A673 (cell line): ENCODE measurements around the gene AGBL5. TPM values are rescaled to one million over a fixed set of nuclear protein-coding genes. Genes with fewer than 3 reads are reported as not detected.

Experiments
- BruUV-seq: library from RNA; stranded (reverse); fragments of 400-500 nt; replicated peaks from 2 replicates; lab custom pipeline; 2021; lab: Mats Ljungman, UMichigan
- CTCF ChIA-PET: fragments of 300-600 bp; sonication (Branson Sonifier 250); formaldehyde crosslinking; loops from one replicate; lab custom pipeline; 2022; ENCODE audit warnings: antibody characterized with exemption; lab: Charles Lee
- POLR2A ChIA-PET: fragments of 300-600 bp; sonication (Branson Sonifier 250); formaldehyde crosslinking; loops from one replicate; lab custom pipeline; 2022; ENCODE audit warnings: antibody characterized with exemption; ENCODE audit not compliant: low non-redundant PET; lab: Charles Lee
- DNase-seq: peaks from one replicate; pipeline ENCODE4 v3.0.0-alpha.2; 2015; ENCODE audit warnings: low spot score
- H3K27ac ChIP-seq: fragments of 200-600 bp; sonication (generic); 2 replicates; pipeline ENCODE4 v1.5.1; 2016; ENCODE audit warnings: mixed run types, low read depth, mild to moderate bottlenecking, mixed read lengths, antibody characterized with exemption, low read length; ENCODE audit not compliant: poor library complexity, severe bottlenecking
- H3K27me3 ChIP-seq: fragments of 200-600 bp; sonication (generic); replicated peaks from 2 replicates; pipeline ENCODE4 v1.6.1; 2017; ENCODE audit warnings: mixed run types, low read depth, mild to moderate bottlenecking, mixed read lengths, antibody characterized with exemption, low read length; ENCODE audit not compliant: insufficient read depth, poor library complexity
- H3K36me3 ChIP-seq: fragments of 200-600 bp; sonication (generic); 2 replicates; pipeline ENCODE4 v1.6.1; 2016; ENCODE audit warnings: mixed run types, mild to moderate bottlenecking, mixed read lengths, antibody characterized with exemption, low read length; ENCODE audit not compliant: insufficient read depth, poor library complexity, severe bottlenecking
- H3K4me1 ChIP-seq: fragments of 200-600 bp; sonication (generic); 2 replicates; pipeline ENCODE4 v1.6.1; 2017; ENCODE audit warnings: mixed run types, mild to moderate bottlenecking, mixed read lengths, antibody characterized with exemption, low read length; ENCODE audit not compliant: insufficient read depth, poor library complexity, severe bottlenecking
- H3K4me3 ChIP-seq: fragments of 200-600 bp; sonication (generic); 2 replicates; pipeline ENCODE4 v1.5.1; 2016; ENCODE audit warnings: low read depth, mixed run types, mild to moderate bottlenecking, mixed read lengths, low read length; ENCODE audit not compliant: poor library complexity, severe bottlenecking
- H3K9me3 ChIP-seq: fragments of 200-600 bp; sonication (generic); 2 replicates; pipeline ENCODE4 v1.6.1; 2016; ENCODE audit warnings: mixed run types, low read depth, mild to moderate bottlenecking, mixed read lengths, antibody characterized with exemption, low read length; ENCODE audit not compliant: poor library complexity, severe bottlenecking
- EZH2 ChIP-seq: fragments of 200-600 bp; sonication (generic); IDR thresholded peaks from 2 replicates; pipeline ENCODE4 v1.6.1; 2017; ENCODE audit warnings: borderline replicate concordance, low read depth, mild to moderate bottlenecking, mixed read lengths, antibody characterized with exemption, low read length; ENCODE audit not compliant: poor library complexity, severe bottlenecking
- intact Hi-C: fragments of 100-400 bp; cut with micrococcal nuclease; formaldehyde crosslinking; loops from one replicate; pipeline ENCODE4 v1.10.0; 2022; ENCODE audit not compliant: unreplicated experiment
- total RNA-seq: library from RNA; stranded (reverse); gene quantifications from 2 replicates; pipeline ENCODE4 v1.2.3, GENCODE V29; 2021
- TF ChIP-seq, protein P1 (sequence below): fragments of 300-800, 200-600 bp; sonication (generic); conservative IDR thresholded peaks from 2 replicates; pipeline ENCODE4 v1.5.1; 2017; ENCODE audit warnings: low read depth, mild to moderate bottlenecking, antibody characterized with exemption, low read length, moderate library complexity, mixed read lengths

Gene AGBL5
- total RNA-seq, 1 experiment from 2014 or later, result 64.1 TPM

- no peak overlapping the region for H3K27ac ChIP-seq
- no peaks in the 10 kb centered on the region for H3K9me3 ChIP-seq
- TF ChIP-seq EZH2, result no peak
- TF ChIP-seq, protein P1, sequence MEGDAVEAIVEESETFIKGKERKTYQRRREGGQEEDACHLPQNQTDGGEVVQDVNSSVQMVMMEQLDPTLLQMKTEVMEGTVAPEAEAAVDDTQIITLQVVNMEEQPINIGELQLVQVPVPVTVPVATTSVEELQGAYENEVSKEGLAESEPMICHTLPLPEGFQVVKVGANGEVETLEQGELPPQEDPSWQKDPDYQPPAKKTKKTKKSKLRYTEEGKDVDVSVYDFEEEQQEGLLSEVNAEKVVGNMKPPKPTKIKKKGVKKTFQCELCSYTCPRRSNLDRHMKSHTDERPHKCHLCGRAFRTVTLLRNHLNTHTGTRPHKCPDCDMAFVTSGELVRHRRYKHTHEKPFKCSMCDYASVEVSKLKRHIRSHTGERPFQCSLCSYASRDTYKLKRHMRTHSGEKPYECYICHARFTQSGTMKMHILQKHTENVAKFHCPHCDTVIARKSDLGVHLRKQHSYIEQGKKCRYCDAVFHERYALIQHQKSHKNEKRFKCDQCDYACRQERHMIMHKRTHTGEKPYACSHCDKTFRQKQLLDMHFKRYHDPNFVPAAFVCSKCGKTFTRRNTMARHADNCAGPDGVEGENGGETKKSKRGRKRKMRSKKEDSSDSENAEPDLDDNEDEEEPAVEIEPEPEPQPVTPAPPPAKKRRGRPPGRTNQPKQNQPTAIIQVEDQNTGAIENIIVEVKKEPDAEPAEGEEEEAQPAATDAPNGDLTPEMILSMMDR, result no peak
- H3K4me3 ChIP-seq, result no peak overlapping the region
- no TSS peak for BruUV-seq
- no peaks in the 10 kb centered on the region for H3K36me3 ChIP-seq
- ChIA-PET POLR2A (no interaction called here), CTCF (no interaction called here)
- no peak for DNase-seq
- intact Hi-C loops, result no loop called here
- no peaks in the 10 kb centered on the region for H3K27me3 ChIP-seq
- H3K4me1 ChIP-seq, result no peaks in the 10 kb centered on the region
These were observed 48.5 kb upstream of the AGBL5 start for GRCh38 chr2:27003007-27003406.

DNA sequence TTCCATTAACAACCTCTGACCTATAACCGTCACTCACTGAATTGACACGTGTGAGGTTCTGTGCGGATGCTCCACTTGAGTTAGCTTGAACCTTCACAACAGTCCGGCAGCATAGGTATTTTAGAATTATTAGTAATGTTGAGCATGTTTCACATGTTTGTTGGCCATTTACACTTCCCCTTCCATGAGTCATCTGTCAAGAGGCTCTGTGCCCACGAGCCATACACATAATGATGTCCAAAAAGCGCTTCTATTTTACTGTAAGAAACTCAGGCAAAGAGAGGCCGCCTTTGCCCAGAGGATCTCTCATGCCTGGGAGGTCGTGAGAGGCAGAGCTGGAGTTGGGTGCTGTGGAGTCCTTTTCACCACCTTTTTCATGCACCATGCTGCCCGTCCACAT, 47.6 kb upstream of the AGBL5 start:
- intact Hi-C loops, result no loop called here
- no TSS peak for BruUV-seq
- ChIA-PET POLR2A (no interaction called here), CTCF (no interaction called here)
- Histone ChIP-seq H3K27me3 (no peaks in the 10 kb centered on the region), H3K4me1 (no peaks in the 10 kb centered on the region), H3K4me3 (no peak overlapping the region), H3K27ac (no peak overlapping the region), H3K36me3 (no peaks in the 10 kb centered on the region), H3K9me3 (no peaks in the 10 kb centered on the region)
- TF ChIP-seq, protein P1, result no peak
- TF ChIP-seq EZH2, result no peak
- no peak for DNase-seq

DNA sequence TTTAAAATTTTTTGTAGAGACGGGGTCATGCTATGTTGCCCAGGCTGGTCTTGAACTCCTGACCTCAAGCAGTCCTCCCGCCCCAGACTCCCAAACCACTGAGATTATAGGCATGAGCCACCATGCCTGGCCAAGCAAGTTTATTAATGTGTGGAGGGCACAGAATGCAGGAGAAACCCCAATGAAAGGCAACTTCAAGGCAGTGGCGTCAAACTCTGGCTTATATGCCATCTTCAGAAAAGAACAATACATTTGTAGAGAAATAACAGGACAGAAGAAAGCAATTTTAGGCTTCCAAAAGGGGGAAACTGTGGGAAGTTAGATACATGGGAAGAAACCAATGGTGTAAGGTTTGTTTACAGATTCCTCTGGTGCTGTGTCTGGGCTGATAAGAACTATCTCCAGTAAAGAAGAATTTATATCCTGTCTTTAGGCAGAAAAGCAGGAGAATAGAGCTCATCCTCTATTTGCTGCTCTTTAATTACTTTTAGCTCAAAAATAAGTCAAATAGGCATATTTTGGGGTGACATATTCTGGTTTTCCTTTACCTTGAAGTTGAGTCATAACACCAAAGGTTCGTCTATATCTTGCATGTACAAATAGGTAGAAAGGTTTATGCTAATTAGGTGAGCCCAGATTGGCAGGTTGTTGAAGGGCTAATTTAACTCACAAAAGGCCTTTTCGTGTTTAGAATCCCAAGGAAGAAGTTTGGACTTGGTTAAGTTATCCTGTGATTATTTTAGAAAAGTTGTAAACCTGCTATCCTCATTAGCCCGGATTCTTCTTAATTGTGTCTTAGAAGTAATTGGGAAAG, 44.7 kb upstream of the AGBL5 start:
- CTCF ChIA-PET, result no interaction called here
- H3K4me3 ChIP-seq, result no peak overlapping the region
- H3K36me3 ChIP-seq, result no peaks in the 10 kb centered on the region
- no TSS peak for BruUV-seq
- no peak for DNase-seq
- POLR2A ChIA-PET, result no interaction called here
- no peaks in the 10 kb centered on the region for H3K4me1 ChIP-seq
- no peaks in the 10 kb centered on the region for H3K9me3 ChIP-seq
- H3K27me3 ChIP-seq, result no peaks in the 10 kb centered on the region
- intact Hi-C loops, result no loop called here
- no peak overlapping the region for H3K27ac ChIP-seq
- no peak for TF ChIP-seq EZH2
- TF ChIP-seq, protein P1, result no peak
